ENCODE data around the gene ZNF213.
A peak's percentile ranks its signal among the peaks of the same experiment; 100 is the strongest.
"Not testable (repeated sequence)": the region's sequence is repeated elsewhere in the genome, so short reads cannot be mapped to it uniquely, and the experiment has no call there.

Gene ZNF213

GRCh38 chr16:3150346-3151218 lies 15.8 kb downstream of the ZNF213 start:
- peak; percentile 98 for DNase-seq

GRCh38 chr16:3152027-3152276 lies 17.1 kb downstream of the ZNF213 start:
- no peak for DNase-seq

- peak; percentile 93 for DNase-seq
These were observed 17.6 kb downstream of the ZNF213 start for GRCh38 chr16:3152277-3152990.

- no peak for DNase-seq
These were observed 18.2 kb downstream of the ZNF213 start for GRCh38 chr16:3152991-3153368.

GRCh38 chr16:3155181-3155580 lies 20.4 kb downstream of the ZNF213 start:
- no peak for DNase-seq

GRCh38 chr16:3155972-3156371 lies 21.1 kb downstream of the ZNF213 start:
- DNase-seq, result no peak

GRCh38 chr16:3157229-3158025 lies 22.6 kb downstream of the ZNF213 start:
- peak; percentile 87 for DNase-seq

GRCh38 chr16:3158026-3158509 lies 23.2 kb downstream of the ZNF213 start:
- DNase-seq, result peak; percentile 65

- DNase-seq, result peak; percentile 95
These were observed 23.9 kb downstream of the ZNF213 start for GRCh38 chr16:3158510-3159314.

- DNase-seq, result peak; percentile 80
These were observed 26.6 kb downstream of the ZNF213 start for GRCh38 chr16:3161235-3162018.

GRCh38 chr16:3164121-3164991 lies 29.5 kb downstream of the ZNF213 start:
- DNase-seq, result no peak

- DNase-seq, result no peak
These were observed 30.4 kb downstream of the ZNF213 start for GRCh38 chr16:3165111-3165822.

- no peak for DNase-seq
These were observed 31.7 kb downstream of the ZNF213 start for GRCh38 chr16:3166505-3166886.

GRCh38 chr16:3168729-3169128 lies 33.9 kb downstream of the ZNF213 start:
- DNase-seq, result not testable (repeated sequence)

GRCh38 chr16:3170440-3171180 lies 35.8 kb downstream of the ZNF213 start:
- peak; percentile 52 for DNase-seq

- peak; percentile 70 for DNase-seq
These were observed 36.5 kb downstream of the ZNF213 start for GRCh38 chr16:3171181-3171854.

- DNase-seq, result peak; percentile 78
These were observed 37.2 kb downstream of the ZNF213 start for GRCh38 chr16:3171855-3172593.

All from DMS53 (cell line).